22Rv1 (cell line): ENCODE results near the gene NRXN3.

Source experiments
- CTCF ChIP-seq: fragments of 450-650 bp; IDR thresholded peaks from 2 replicates; pipeline ENCODE4 v1.5.1; 2017; ENCODE audit warnings: mild to moderate bottlenecking
- ZFX ChIP-seq: fragments of 450-650 bp; IDR thresholded peaks from 2 replicates; pipeline ENCODE4 v1.6.1; 2017; ENCODE audit warnings: antibody characterized with exemption, borderline replicate concordance

DNA sequence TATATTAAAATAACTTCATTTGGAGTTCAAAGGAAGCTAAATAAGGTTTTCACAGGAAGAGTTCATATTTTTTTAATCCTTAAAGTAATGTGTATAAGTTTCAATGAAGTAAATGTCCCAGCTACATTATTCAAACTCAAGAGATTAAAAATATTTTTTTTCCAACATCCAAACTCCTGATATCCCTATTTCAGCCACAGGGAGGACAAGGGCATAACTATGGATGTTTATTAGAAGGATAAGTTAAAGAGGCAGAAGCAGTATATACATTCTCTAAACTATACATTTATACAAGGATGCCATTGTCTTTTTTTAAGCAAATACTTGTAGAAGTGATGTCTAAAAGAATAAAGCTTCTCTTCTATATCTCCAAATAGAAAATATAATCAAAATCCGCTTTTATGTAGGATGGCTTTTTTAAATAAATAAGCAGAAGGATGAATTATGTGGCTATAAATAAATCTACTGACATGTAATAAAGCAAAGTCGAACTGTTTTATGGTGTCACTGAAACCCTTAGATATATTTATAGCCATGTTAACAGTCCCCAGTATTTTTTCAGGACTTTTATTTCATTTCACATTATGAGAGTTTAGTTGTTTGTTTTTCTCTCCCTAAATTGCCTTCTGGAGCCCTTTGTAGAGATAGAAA, 1104.6 kb downstream of the NRXN3 start:
- TF ChIP-seq ZFX (no peak), CTCF (no peak)
